ENCODE data around the gene ACOT9.

DNA sequence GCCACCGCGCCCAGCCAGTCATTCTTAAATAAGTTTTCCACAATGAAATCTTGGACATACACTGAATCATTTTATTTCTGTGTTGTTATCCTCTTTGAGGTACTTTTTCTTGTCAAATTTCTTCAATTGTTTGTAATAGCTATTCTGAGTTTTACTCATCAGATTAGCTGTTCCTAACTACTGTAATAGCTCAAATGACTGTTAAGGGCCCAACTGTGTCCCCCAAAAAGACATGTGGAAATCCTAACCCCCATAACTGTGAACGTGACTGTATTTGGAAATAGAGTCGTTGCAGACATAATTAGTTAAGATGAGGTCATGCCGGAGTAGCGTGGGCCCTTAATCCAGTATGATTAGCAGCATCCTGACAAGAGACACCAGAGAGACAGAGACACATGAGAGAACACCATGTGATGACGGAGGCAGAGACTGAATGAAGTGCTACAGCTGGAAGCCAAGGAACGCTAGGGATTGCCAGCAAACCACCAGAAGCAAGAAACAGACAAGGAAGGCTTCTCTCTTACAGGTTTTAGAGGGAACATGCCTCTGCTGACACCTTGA is 22.9 kb downstream of the ACOT9 start:
- TF ChIP-seq EP300 (IDR thresholded peaks at IDR 0.05): no peak
- TF ChIP-seq, protein P1, sequence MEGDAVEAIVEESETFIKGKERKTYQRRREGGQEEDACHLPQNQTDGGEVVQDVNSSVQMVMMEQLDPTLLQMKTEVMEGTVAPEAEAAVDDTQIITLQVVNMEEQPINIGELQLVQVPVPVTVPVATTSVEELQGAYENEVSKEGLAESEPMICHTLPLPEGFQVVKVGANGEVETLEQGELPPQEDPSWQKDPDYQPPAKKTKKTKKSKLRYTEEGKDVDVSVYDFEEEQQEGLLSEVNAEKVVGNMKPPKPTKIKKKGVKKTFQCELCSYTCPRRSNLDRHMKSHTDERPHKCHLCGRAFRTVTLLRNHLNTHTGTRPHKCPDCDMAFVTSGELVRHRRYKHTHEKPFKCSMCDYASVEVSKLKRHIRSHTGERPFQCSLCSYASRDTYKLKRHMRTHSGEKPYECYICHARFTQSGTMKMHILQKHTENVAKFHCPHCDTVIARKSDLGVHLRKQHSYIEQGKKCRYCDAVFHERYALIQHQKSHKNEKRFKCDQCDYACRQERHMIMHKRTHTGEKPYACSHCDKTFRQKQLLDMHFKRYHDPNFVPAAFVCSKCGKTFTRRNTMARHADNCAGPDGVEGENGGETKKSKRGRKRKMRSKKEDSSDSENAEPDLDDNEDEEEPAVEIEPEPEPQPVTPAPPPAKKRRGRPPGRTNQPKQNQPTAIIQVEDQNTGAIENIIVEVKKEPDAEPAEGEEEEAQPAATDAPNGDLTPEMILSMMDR (IDR thresholded peaks at IDR 0.05): no peak

All from suprapubic skin (tissue), 3 donors.